Upper lobe of left lung (tissue), 4 donors: ENCODE measurements around the gene DNAH1.

Source experiments
- CTCF ChIP-seq, 6 experiments: fragments of 450-650 bp in 4 of 6; fragments of 200-600 bp in 2 of 6; sonication (generic) in 2 of 6; IDR thresholded peaks; one replicate each; pipeline ENCODE4 v1.5.1; 2016 to 2019; ENCODE audit warnings: antibody characterized with exemption in 6 of 6
- POLR2A ChIP-seq, 4 donors: fragments of 450-650 bp; IDR thresholded peaks; one replicate each; pipeline ENCODE4 v1.5.1; 2016 to 2017; ENCODE audit warnings: antibody characterized with exemption in 4 of 4, mild to moderate bottlenecking in 2 of 4

DNA sequence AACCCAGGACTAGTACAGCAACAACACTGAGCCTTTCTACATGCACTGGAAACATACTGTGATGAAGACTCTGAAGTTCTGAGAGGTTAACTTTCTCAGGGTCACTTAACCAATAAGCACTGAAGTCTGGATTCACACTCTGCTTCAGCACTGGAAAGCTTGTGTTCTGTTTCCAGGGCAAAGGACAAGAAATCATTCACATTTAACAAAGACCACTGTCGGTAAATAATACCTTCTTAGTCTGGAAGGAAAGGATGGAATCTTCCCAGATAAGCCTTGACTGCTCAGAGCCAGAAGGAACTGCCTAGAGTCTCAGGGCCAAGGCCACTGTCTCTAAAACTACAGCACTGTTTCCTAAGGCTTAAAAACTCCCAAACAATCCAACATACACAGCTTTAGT lies 32.8 kb upstream of the DNAH1 start:
- TF ChIP-seq CTCF (IDR thresholded peaks at IDR 0.05) = no peak
- no peak for TF ChIP-seq POLR2A (IDR thresholded peaks at IDR 0.05)
